GM19025 (cell line): ENCODE results near the gene LCTL.
"Not testable (repeated sequence)": the region's sequence is repeated elsewhere in the genome, so short reads cannot be mapped to it uniquely, and the experiment has no call there.

ENCODE experiments used
- ATAC-seq: cut with Tn5 transposase; IDR thresholded peaks from one replicate; pipeline ENCODE4 v1.9.1; 2021; ENCODE audit warnings: mild to moderate bottlenecking, low read depth, moderate library complexity; ENCODE audit not compliant: unreplicated experiment

The LCTL gene

GRCh38 chr15:66503780-66504562, 61.8 kb downstream of the LCTL start:
- no peak for ATAC-seq

- ATAC-seq: not testable (repeated sequence)
Measured at GRCh38 chr15:66503041-66503648, 62.7 kb downstream of the LCTL start.

GRCh38 chr15:66502491-66502890, 63.3 kb downstream of the LCTL start:
- no peak for ATAC-seq

- not testable (repeated sequence) for ATAC-seq
Measured at GRCh38 chr15:66500346-66500745, 65.5 kb downstream of the LCTL start.

GRCh38 chr15:66498501-66499386, 67.1 kb downstream of the LCTL start:
- no peak for ATAC-seq
